Liver (tissue), 3 donors: ENCODE data around the gene EGFR.

ENCODE experiments used
- EGR1 ChIP-seq, 2 donors: IDR thresholded peaks; 2 replicates each; pipeline ENCODE4 v1.6.1; 2016 to 2018; ENCODE audit warnings: antibody characterized with exemption in 2 of 2, low read depth in 2 of 2
- GABPA ChIP-seq, 2 donors: IDR thresholded peaks in 1 of 2; conservative IDR thresholded peaks in 1 of 2; 2 replicates each; pipeline ENCODE4 v1.6.1; 2016; ENCODE audit warnings: antibody characterized with exemption in 2 of 2, mild to moderate bottlenecking in 1 of 2, moderate library complexity in 1 of 2
- JUND ChIP-seq, 2 donors: IDR thresholded peaks; 2 replicates each; pipeline ENCODE4 v1.6.1; 2016; ENCODE audit warnings: antibody characterized with exemption in 2 of 2
- RXRA ChIP-seq, 2 donors: IDR thresholded peaks; 2 replicates each; pipeline ENCODE4 v1.6.1; 2017 to 2018; ENCODE audit warnings: antibody characterized with exemption in 2 of 2, mild to moderate bottlenecking in 1 of 2
- SP1 ChIP-seq: IDR thresholded peaks from 2 replicates; pipeline ENCODE4 v1.6.1; 2018; ENCODE audit warnings: antibody characterized with exemption, mild to moderate bottlenecking
- TAF1 ChIP-seq: conservative IDR thresholded peaks from 2 replicates; pipeline ENCODE4 v1.6.1; 2016; ENCODE audit warnings: antibody characterized with exemption, mild to moderate bottlenecking
- YY1 ChIP-seq: IDR thresholded peaks from 2 replicates; pipeline ENCODE4 v1.6.1; 2016; ENCODE audit warnings: antibody characterized with exemption, mild to moderate bottlenecking
- TF ChIP-seq, protein P1 (sequence below): fragments of 150-350 bp; IDR thresholded peaks from 2 replicates; pipeline ENCODE4 v1.5.1; 2017; ENCODE audit warnings: improper control_type of control experiment, low read depth, low read length; ENCODE audit not compliant: missing input control
- TF ChIP-seq, protein P2 (sequence below): IDR thresholded peaks from 2 replicates; pipeline ENCODE4 v1.6.1; 2016; ENCODE audit warnings: antibody characterized with exemption
- donor health status: healthy.
- donor health status: healthy.

- TF ChIP-seq, protein P1, sequence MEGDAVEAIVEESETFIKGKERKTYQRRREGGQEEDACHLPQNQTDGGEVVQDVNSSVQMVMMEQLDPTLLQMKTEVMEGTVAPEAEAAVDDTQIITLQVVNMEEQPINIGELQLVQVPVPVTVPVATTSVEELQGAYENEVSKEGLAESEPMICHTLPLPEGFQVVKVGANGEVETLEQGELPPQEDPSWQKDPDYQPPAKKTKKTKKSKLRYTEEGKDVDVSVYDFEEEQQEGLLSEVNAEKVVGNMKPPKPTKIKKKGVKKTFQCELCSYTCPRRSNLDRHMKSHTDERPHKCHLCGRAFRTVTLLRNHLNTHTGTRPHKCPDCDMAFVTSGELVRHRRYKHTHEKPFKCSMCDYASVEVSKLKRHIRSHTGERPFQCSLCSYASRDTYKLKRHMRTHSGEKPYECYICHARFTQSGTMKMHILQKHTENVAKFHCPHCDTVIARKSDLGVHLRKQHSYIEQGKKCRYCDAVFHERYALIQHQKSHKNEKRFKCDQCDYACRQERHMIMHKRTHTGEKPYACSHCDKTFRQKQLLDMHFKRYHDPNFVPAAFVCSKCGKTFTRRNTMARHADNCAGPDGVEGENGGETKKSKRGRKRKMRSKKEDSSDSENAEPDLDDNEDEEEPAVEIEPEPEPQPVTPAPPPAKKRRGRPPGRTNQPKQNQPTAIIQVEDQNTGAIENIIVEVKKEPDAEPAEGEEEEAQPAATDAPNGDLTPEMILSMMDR, result no peak
- TF ChIP-seq YY1 (no peak), JUND (IDR thresholded peaks at IDR 0.05) (no peak), SP1 (no peak), GABPA (IDR thresholded peaks at IDR 0.05 in 1 of 2, conservative IDR thresholded peaks at IDR 0.05 in 1 of 2) (no peak), EGR1 (IDR thresholded peaks at IDR 0.05; ENCODE audit: low read depth in 2 of 2) (no peak), RXRA (IDR thresholded peaks at IDR 0.05) (no peak), TAF1 (no peak)
- TF ChIP-seq, protein P2, sequence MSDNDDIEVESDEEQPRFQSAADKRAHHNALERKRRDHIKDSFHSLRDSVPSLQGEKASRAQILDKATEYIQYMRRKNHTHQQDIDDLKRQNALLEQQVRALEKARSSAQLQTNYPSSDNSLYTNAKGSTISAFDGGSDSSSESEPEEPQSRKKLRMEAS, result no peak
These were observed 228.6 kb downstream of the EGFR start for GRCh38 chr7:55247428-55247827.
